22Rv1 (cell line): ENCODE results near the gene FADS2.

ENCODE experiments used
- CTCF ChIP-seq: fragments of 450-650 bp; IDR thresholded peaks from 2 replicates; pipeline ENCODE4 v1.5.1; 2017; ENCODE audit warnings: mild to moderate bottlenecking
- ZFX ChIP-seq: fragments of 450-650 bp; IDR thresholded peaks from 2 replicates; pipeline ENCODE4 v1.6.1; 2017; ENCODE audit warnings: antibody characterized with exemption, borderline replicate concordance

DNA sequence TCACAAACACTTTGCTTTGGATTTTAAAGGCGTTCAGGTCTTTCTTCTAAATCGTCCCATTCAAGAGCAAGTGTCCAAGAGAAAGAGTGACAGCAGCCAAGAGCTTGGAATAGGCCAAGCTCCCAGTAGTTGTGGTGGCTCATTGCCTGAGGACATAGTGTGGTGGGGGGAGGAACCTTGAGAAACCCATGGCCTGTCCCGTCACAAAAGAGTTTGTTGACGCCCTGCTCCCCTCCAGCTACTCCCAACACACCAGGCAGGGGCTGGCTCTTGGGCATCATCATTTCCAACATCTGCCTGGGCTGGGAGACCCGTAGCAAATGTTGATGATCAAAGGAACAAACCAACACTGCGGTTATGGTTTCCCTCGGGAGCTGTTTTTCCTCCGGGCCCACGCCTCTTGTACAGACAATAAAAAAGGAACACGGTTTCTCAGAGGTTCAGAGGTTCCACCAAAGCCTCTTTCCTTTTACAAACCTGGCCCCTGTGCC, 42.5 kb downstream of the FADS2 start:
- TF ChIP-seq CTCF = no peak
- TF ChIP-seq ZFX = no peak
